H9 (cell line): ENCODE results near the gene APOBEC3A. TPM values are rescaled to one million over a fixed set of nuclear protein-coding genes. Genes with fewer than 3 reads are reported as not detected.

ENCODE experiments used
- DNase-seq: peaks from one replicate; pipeline ENCODE4 v3.0.0-alpha.2; 2017
- H2AFZ ChIP-seq: one replicate; pipeline ENCODE4 v1.6.1; 2013; ENCODE audit warnings: mild to moderate bottlenecking, low read length, control low read depth, moderate library complexity
- H2AK5ac ChIP-seq: 2 replicates; pipeline ENCODE4 v1.6.1; 2013; ENCODE audit warnings: low read length, control low read depth, mixed read lengths; ENCODE audit not compliant: insufficient read length
- H2BK120ac ChIP-seq: one replicate; pipeline ENCODE4 v1.6.1; 2013; ENCODE audit warnings: low read depth, mild to moderate bottlenecking, low read length, control low read depth, inconsistent platforms; ENCODE audit not compliant: poor library complexity, severe bottlenecking
- H2BK12ac ChIP-seq: 2 replicates; pipeline ENCODE4 v1.6.1; 2013; ENCODE audit warnings: low read length, control low read depth, mixed read lengths, low read depth; ENCODE audit not compliant: insufficient read length
- H2BK15ac ChIP-seq: 2 replicates; pipeline ENCODE4 v1.6.1; 2013; ENCODE audit warnings: low read depth, low read length, control low read depth
- H2BK20ac ChIP-seq: one replicate; pipeline ENCODE4 v1.6.1; 2013; ENCODE audit warnings: low read depth, mild to moderate bottlenecking, low read length, control low read depth, inconsistent platforms; ENCODE audit not compliant: poor library complexity, severe bottlenecking
- H2BK5ac ChIP-seq: 2 replicates; pipeline ENCODE4 v1.6.1; 2013; ENCODE audit warnings: low read length, control low read depth, mixed read lengths; ENCODE audit not compliant: insufficient read length
- H3K14ac ChIP-seq: 2 replicates; pipeline ENCODE4 v1.6.1; 2013; ENCODE audit warnings: low read length, control low read depth; ENCODE audit not compliant: insufficient read depth
- H3K18ac ChIP-seq: 2 replicates; pipeline ENCODE4 v1.6.1; 2013; ENCODE audit warnings: low read depth, mild to moderate bottlenecking, mixed read lengths, low read length, control low read depth; ENCODE audit not compliant: insufficient read length
- H3K23ac ChIP-seq: 2 replicates; pipeline ENCODE4 v1.6.1; 2013; ENCODE audit warnings: low read length, control low read depth, mixed read lengths, low read depth; ENCODE audit not compliant: insufficient read length
- H3K23me2 ChIP-seq: 2 replicates; pipeline ENCODE4 v1.6.1; 2013; ENCODE audit warnings: low read depth, mild to moderate bottlenecking, mixed read lengths, low read length, control low read depth; ENCODE audit not compliant: insufficient read length, poor library complexity, severe bottlenecking
- H3K27ac ChIP-seq: 2 replicates; pipeline ENCODE4 v1.5.1; 2013; ENCODE audit warnings: low read length, control low read depth, mixed read lengths, low read depth; ENCODE audit not compliant: insufficient read length
- H3K27me3 ChIP-seq: 2 replicates; pipeline ENCODE4 v1.6.1; 2013; ENCODE audit warnings: low read length, control low read depth, inconsistent platforms; ENCODE audit not compliant: insufficient read depth
- H3K4ac ChIP-seq: 2 replicates; pipeline ENCODE4 v1.6.1; 2013; ENCODE audit warnings: low read depth, mild to moderate bottlenecking, control low read depth, inconsistent platforms, low read length, moderate library complexity
- H3K4me1 ChIP-seq: 2 replicates; pipeline ENCODE4 v1.6.1; 2013; ENCODE audit warnings: low read length, control low read depth, inconsistent platforms; ENCODE audit not compliant: insufficient read depth
- H3K4me2 ChIP-seq: 2 replicates; pipeline ENCODE4 v1.6.1; 2013; ENCODE audit warnings: low read length, control low read depth, mixed read lengths; ENCODE audit not compliant: insufficient read length, insufficient read depth
- H3K56ac ChIP-seq: 2 replicates; pipeline ENCODE4 v1.6.1; 2013; ENCODE audit warnings: low read depth, mild to moderate bottlenecking, mixed read lengths, low read length, control low read depth; ENCODE audit not compliant: insufficient read length
- H3K79me1 ChIP-seq: 2 replicates; pipeline ENCODE4 v1.6.1; 2013; ENCODE audit warnings: low read depth, mild to moderate bottlenecking, moderate library complexity, low read length, control low read depth, inconsistent platforms; ENCODE audit not compliant: insufficient read depth, poor library complexity, severe bottlenecking
- H3K79me2 ChIP-seq: 2 replicates; pipeline ENCODE4 v1.6.1; 2013; ENCODE audit warnings: low read length, control low read depth, inconsistent platforms; ENCODE audit not compliant: insufficient read depth
- H3K9ac ChIP-seq: 2 replicates; pipeline ENCODE4 v1.6.1; 2013; ENCODE audit warnings: low read length, control low read depth, mixed read lengths; ENCODE audit not compliant: insufficient read length; ENCODE audit errors: extremely low read depth
- H3K9me3 ChIP-seq: one replicate; pipeline ENCODE4 v1.6.1; 2013; ENCODE audit warnings: low read depth, low read length, inconsistent platforms; ENCODE audit not compliant: control insufficient read depth
- H3T11ph ChIP-seq: one replicate; pipeline ENCODE4 v1.6.1; 2013; ENCODE audit warnings: mild to moderate bottlenecking, low read length, control low read depth, inconsistent platforms
- H4K20me1 ChIP-seq: one replicate; pipeline ENCODE4 v1.6.1; 2013; ENCODE audit not compliant: control insufficient read depth, insufficient read length, insufficient read depth
- H4K5ac ChIP-seq: 2 replicates; pipeline ENCODE4 v1.6.1; 2013; ENCODE audit warnings: low read depth, mild to moderate bottlenecking, mixed read lengths, low read length, control low read depth; ENCODE audit not compliant: insufficient read length
- H4K8ac ChIP-seq: replicated peaks from 2 replicates; pipeline ENCODE4 v1.6.1; 2013; ENCODE audit warnings: low read length, control low read depth, mixed read lengths, low read depth; ENCODE audit not compliant: insufficient read length
- H4K91ac ChIP-seq: 2 replicates; pipeline ENCODE4 v1.6.1; 2013; ENCODE audit warnings: low read depth, mild to moderate bottlenecking, moderate library complexity, mixed read lengths, low read length, control low read depth; ENCODE audit not compliant: insufficient read length
- H3K27ac Mint-ChIP-seq, 3 experiments: 2 replicates in 2 of 3; 3 replicates in 1 of 3; pipeline ENCODE4 v1.8.0; 2020 to 2021; ENCODE audit warnings: mixed read lengths in 3 of 3, mild to moderate bottlenecking in 1 of 3, moderate library complexity in 1 of 3
- H3K27me3 Mint-ChIP-seq: 2 replicates; pipeline ENCODE4 v1.8.0; 2021; ENCODE audit warnings: low read depth, mild to moderate bottlenecking, moderate library complexity, mixed read lengths
- H3K36me3 Mint-ChIP-seq, 3 experiments: 2 replicates in 2 of 3; 3 replicates in 1 of 3; pipeline ENCODE4 v1.8.0; 2020 to 2021; ENCODE audit warnings: low read depth in 3 of 3, mixed read lengths in 3 of 3; ENCODE audit not compliant: insufficient read depth in 1 of 3
- H3K4me1 Mint-ChIP-seq, 2 experiments: 2 replicates each; pipeline ENCODE4 v1.8.0; 2020; ENCODE audit warnings: mixed read lengths in 2 of 2
- H3K4me3 Mint-ChIP-seq, 2 experiments: 2 replicates in 1 of 2; 3 replicates in 1 of 2; pipeline ENCODE4 v1.8.0; 2020 to 2021; ENCODE audit warnings: mild to moderate bottlenecking in 2 of 2, mixed read lengths in 2 of 2, moderate library complexity in 1 of 2
- H3K9me3 Mint-ChIP-seq, 2 experiments: 2 replicates in 1 of 2; 3 replicates in 1 of 2; pipeline ENCODE4 v1.8.0; 2020; ENCODE audit warnings: mild to moderate bottlenecking in 2 of 2, mixed read lengths in 2 of 2, moderate library complexity in 1 of 2
- CTCF ChIP-seq: fragments of 200-600 bp; sonication (generic); conservative IDR thresholded peaks from 3 replicates; pipeline ENCODE4 v1.8.0; 2021; ENCODE audit warnings: antibody characterized with exemption, mild to moderate bottlenecking
- WGBS: extraction: QIAGEN DNeasy Blood & Tissue Kit; methylation state at CpG from one replicate; pipeline ENCODE4 v1.1.7; 2013; ENCODE audit warnings: missing lambda C conversion rate, low lambda C conversion rate, mixed read lengths; ENCODE audit not compliant: insufficient read length; ENCODE audit errors: extremely low coverage; 5-methylcytosine and 5-hydroxymethylcytosine counted together
- total RNA-seq: library from RNA; stranded (reverse); gene quantifications from 2 replicates; pipeline ENCODE4 v1.2.1, GENCODE V29; 2021

APOBEC3A gene
- total RNA-seq, 1 experiment from 2014 or later, result not detected

GRCh38 chr22:38972558-38972957, 15.1 kb downstream of the APOBEC3A start:
- H3K56ac ChIP-seq, result no peak overlapping the region
- no peak overlapping the region for H2AK5ac ChIP-seq
- no peak for TF ChIP-seq CTCF
- H3K23me2 ChIP-seq, result no peaks in the 10 kb centered on the region
- H4K91ac ChIP-seq, result no peak overlapping the region
- H3K4me1 ChIP-seq, result no peaks in the 10 kb centered on the region
- H3K23ac ChIP-seq, result no peak overlapping the region
- H2BK12ac ChIP-seq, result no peak overlapping the region
- H3K14ac ChIP-seq, result no peak overlapping the region
- no peak overlapping the region for H3K9ac ChIP-seq
- WGBS, result no CpG with 5 or more reads among the region's 5 CpGs
- Mint-ChIP-seq H3K4me1 (peaks cover 2 to 3% of the 10 kb centered on the region in 2 experiments; a peak in 3 of 4 replicates), H3K36me3 (peaks cover 6 to 13% (median 10%) of the 10 kb centered on the region in 3 experiments), H3K9me3 (peaks cover 25 to 28% of the 10 kb centered on the region in 2 experiments), H3K4me3 (no peak overlapping the region), H3K27ac (no peak overlapping the region), H3K27me3 (peaks cover 30% of the 10 kb centered on the region)
- DNase-seq, result no peak
- no peaks in the 10 kb centered on the region for H3K79me1 ChIP-seq
- H3K79me2 ChIP-seq, result no peaks in the 10 kb centered on the region
- no peak overlapping the region for H4K8ac ChIP-seq
- H3K18ac ChIP-seq, result no peak overlapping the region
- no peak overlapping the region for H2BK15ac ChIP-seq
- no peaks in the 10 kb centered on the region for H4K20me1 ChIP-seq
- no peak overlapping the region for H4K5ac ChIP-seq
- H3K4ac ChIP-seq, result no peak overlapping the region
- no peak overlapping the region for H2BK5ac ChIP-seq
- H3K4me2 ChIP-seq, result no peak overlapping the region
- H3K9me3 ChIP-seq, result no peaks in the 10 kb centered on the region
- H2AFZ ChIP-seq, result no peak overlapping the region
- H3K27me3 ChIP-seq, result no peaks in the 10 kb centered on the region
- H3T11ph ChIP-seq, result no peak overlapping the region
- H2BK20ac ChIP-seq, result no peak overlapping the region
- no peak overlapping the region for H3K27ac ChIP-seq
- no peak overlapping the region for H2BK120ac ChIP-seq
